IMR-90 (cell line): ENCODE measurements around the gene HECTD1. TPM values are rescaled to one million over a fixed set of nuclear protein-coding genes. Genes with fewer than 3 reads are reported as not detected.

ENCODE experiments used
- ATAC-seq: fragments of 200-7000 bp; cut with Tn5 transposase; 2 replicates; pipeline ENCODE4 v1.9.1; 2020; ENCODE audit warnings: low read depth, mild to moderate bottlenecking, moderate library complexity
- BruUV-seq: library from RNA; stranded (reverse); fragments of 400-500 nt; replicated peaks from 2 replicates; lab custom pipeline; 2021; lab: Mats Ljungman, UMichigan
- CTCF ChIA-PET: fragments of 300-600 bp; formaldehyde crosslinking; extraction: SDS; loops from one replicate; lab custom pipeline; 2021; ENCODE audit warnings: antibody characterized with exemption; lab: Yijun Ruan, JAX
- POLR2A ChIA-PET: fragments of 300-600 bp; sonication (Branson Sonifier 250); formaldehyde crosslinking; loops from one replicate; lab custom pipeline; 2022; ENCODE audit warnings: antibody characterized with exemption; ENCODE audit not compliant: unreplicated experiment; lab: Charles Lee
- DNase-seq: peaks from one replicate; pipeline ENCODE4 v3.0.0; 2013
- H2AFZ ChIP-seq: replicated peaks from 2 replicates; pipeline ENCODE3; 2013; ENCODE audit warnings: low read length, mild to moderate bottlenecking; ENCODE audit not compliant: poor library complexity
- H2AK5ac ChIP-seq: 2 replicates; pipeline ENCODE4 v1.6.1; 2013; ENCODE audit warnings: low read depth, low read length, inconsistent platforms
- H2AK9ac ChIP-seq: replicated peaks from 2 replicates; pipeline ENCODE3; 2013; ENCODE audit warnings: mild to moderate bottlenecking, low read depth, low read length, moderate library complexity; ENCODE audit not compliant: poor library complexity
- H2BK120ac ChIP-seq: 2 replicates; pipeline ENCODE4 v1.6.1; 2013; ENCODE audit warnings: low read depth, low read length, inconsistent platforms
- H2BK15ac ChIP-seq: 3 replicates; pipeline ENCODE4 v1.6.1; 2013; ENCODE audit warnings: low read depth, low read length, inconsistent platforms
- H2BK20ac ChIP-seq: 2 replicates; pipeline ENCODE4 v1.6.1; 2013; ENCODE audit warnings: low read depth, mild to moderate bottlenecking, inconsistent platforms, low read length, moderate library complexity
- H2BK5ac ChIP-seq: 2 replicates; pipeline ENCODE4 v1.6.1; 2013; ENCODE audit warnings: mild to moderate bottlenecking, low read depth, low read length, inconsistent platforms; ENCODE audit not compliant: poor library complexity, severe bottlenecking
- H3K14ac ChIP-seq: replicated peaks from 2 replicates; pipeline ENCODE4 v1.6.1; 2013; ENCODE audit warnings: low read depth, low read length, inconsistent platforms
- H3K18ac ChIP-seq: 2 replicates; pipeline ENCODE4 v1.6.1; 2013; ENCODE audit warnings: low read depth, low read length, control low read depth
- H3K23ac ChIP-seq: 2 replicates; pipeline ENCODE4 v1.6.1; 2013; ENCODE audit warnings: low read depth, low read length, inconsistent platforms
- H3K27ac ChIP-seq: 2 replicates; pipeline ENCODE4 v1.5.1; 2013; ENCODE audit warnings: mild to moderate bottlenecking, control low read depth, low read length; ENCODE audit not compliant: insufficient read depth
- H3K27me3 ChIP-seq: 2 replicates; pipeline ENCODE4 v1.6.1; 2013; ENCODE audit warnings: low read length; ENCODE audit not compliant: control insufficient read depth, insufficient read depth
- H3K36me3 ChIP-seq: 2 replicates; pipeline ENCODE4 v1.6.1; 2013; ENCODE audit warnings: low read length, mixed read lengths; ENCODE audit not compliant: control insufficient read depth, insufficient read depth
- H3K4ac ChIP-seq: 2 replicates; pipeline ENCODE4 v1.6.1; 2013; ENCODE audit warnings: low read depth, low read length, inconsistent platforms
- H3K4me1 ChIP-seq: 2 replicates; pipeline ENCODE4 v1.6.1; 2013; ENCODE audit warnings: low read length, mixed read lengths; ENCODE audit not compliant: control insufficient read depth, insufficient read depth
- H3K4me2 ChIP-seq: 2 replicates; pipeline ENCODE4 v1.6.1; 2013; ENCODE audit warnings: low read depth, mild to moderate bottlenecking, control low read depth, low read length, moderate library complexity
- H3K4me3 ChIP-seq: 2 replicates; pipeline ENCODE4 v1.5.1; 2013; ENCODE audit warnings: low read depth, mild to moderate bottlenecking, control low read depth, low read length, moderate library complexity; ENCODE audit not compliant: insufficient read depth
- H3K56ac ChIP-seq: 2 replicates; pipeline ENCODE4 v1.6.1; 2013; ENCODE audit warnings: low read length, inconsistent platforms; ENCODE audit not compliant: insufficient read depth; ENCODE audit errors: extremely low read depth
- H3K79me1 ChIP-seq, 2 experiments: 2 replicates each; pipeline ENCODE4 v1.6.1; 2013; ENCODE audit warnings: low read length in 2 of 2, inconsistent platforms in 1 of 2, low read depth in 1 of 2
- H3K9ac ChIP-seq: 2 replicates; pipeline ENCODE4 v1.6.1; 2013; ENCODE audit warnings: low read depth, low read length, control low read depth
- H3K9me1 ChIP-seq: 2 replicates; pipeline ENCODE4 v1.6.1; 2013; ENCODE audit warnings: low read length, inconsistent platforms; ENCODE audit not compliant: insufficient read depth
- H3K9me3 ChIP-seq: 2 replicates; pipeline ENCODE4 v1.6.1; 2013; ENCODE audit warnings: low read length; ENCODE audit not compliant: control insufficient read depth, insufficient read depth
- H4K20me1 ChIP-seq: 2 replicates; pipeline ENCODE4 v1.6.1; 2013; ENCODE audit warnings: low read length, inconsistent platforms; ENCODE audit not compliant: insufficient read depth
- H4K5ac ChIP-seq: 2 replicates; pipeline ENCODE4 v1.6.1; 2013; ENCODE audit warnings: mild to moderate bottlenecking, low read depth, low read length, control low read depth
- H4K8ac ChIP-seq, 2 experiments: 2 replicates each; pipeline ENCODE4 v1.6.1; 2013; ENCODE audit warnings: low read depth in 2 of 2, low read length in 2 of 2, control low read depth in 1 of 2, inconsistent platforms in 1 of 2
- H4K91ac ChIP-seq: 2 replicates; pipeline ENCODE4 v1.6.1; 2013; ENCODE audit warnings: low read depth, low read length, inconsistent platforms; ENCODE audit not compliant: insufficient read depth
- BHLHE40 ChIP-seq: fragments of 150-350 bp; IDR thresholded peaks from 2 replicates; pipeline ENCODE4 v1.6.1; 2016; ENCODE audit warnings: mild to moderate bottlenecking, low read depth, low read length
- RFX5 ChIP-seq: IDR thresholded peaks from 2 replicates; pipeline ENCODE4 v1.8.0; 2012; ENCODE audit warnings: low read depth, mild to moderate bottlenecking, low read length, moderate library complexity
- WGBS, 2 experiments: methylation state at CpG; one replicate each; pipeline versions ENCODE4 v1.1.5 to v1.1.7; 2013; ENCODE audit warnings: missing lambda C conversion rate in 2 of 2; ENCODE audit not compliant: insufficient read length in 1 of 2; ENCODE audit errors: extremely low coverage in 2 of 2; 5-methylcytosine and 5-hydroxymethylcytosine counted together
- dilution Hi-C: fragments of 300-500 bp; cut with HindIII; formaldehyde crosslinking; loops from one replicate; pipeline ENCODE4 v1.14.3; 2018; ENCODE audit warnings: low sequenced_read_pairs; ENCODE audit not compliant: unreplicated experiment
- in situ Hi-C: fragments of 300-500 bp; cut with MboI; formaldehyde crosslinking; loops from 3 replicates; pipeline ENCODE4 v1.14.3; 2019; ENCODE audit warnings: low sequenced_read_pairs, inconsistent platforms, mixed read lengths
- intact Hi-C: fragments of 100-400 bp; cut with micrococcal nuclease; formaldehyde crosslinking; loops from 2 replicates; pipeline ENCODE4 v1.10.0; 2022
- polyA plus RNA-seq, 3 experiments: library from polyadenylated mRNA; depleted of rRNA; stranded (reverse); fragments of >200 nt; gene quantifications; 2 replicates each; pipeline ENCODE4 v1.2.3, GENCODE V29; 2012; ENCODE audit warnings: low replicate concordance in 1 of 3
- total RNA-seq: library from RNA; depleted of rRNA; stranded (reverse); fragments of >200 nt; gene quantifications from 2 replicates; pipeline ENCODE4 v1.2.3, GENCODE V29; 2012
- TF ChIP-seq, protein P1 (sequence below): fragments of 150-350 bp; IDR thresholded peaks from 2 replicates; pipeline ENCODE4 v1.6.1; 2016; ENCODE audit warnings: low read depth, mild to moderate bottlenecking, low read length, moderate library complexity, borderline replicate concordance

HECTD1 gene
- total and polyA plus RNA-seq, 2 of the 4 experiments (the other 2 are of a cell fraction) = 48.5 to 228 TPM

DNA sequence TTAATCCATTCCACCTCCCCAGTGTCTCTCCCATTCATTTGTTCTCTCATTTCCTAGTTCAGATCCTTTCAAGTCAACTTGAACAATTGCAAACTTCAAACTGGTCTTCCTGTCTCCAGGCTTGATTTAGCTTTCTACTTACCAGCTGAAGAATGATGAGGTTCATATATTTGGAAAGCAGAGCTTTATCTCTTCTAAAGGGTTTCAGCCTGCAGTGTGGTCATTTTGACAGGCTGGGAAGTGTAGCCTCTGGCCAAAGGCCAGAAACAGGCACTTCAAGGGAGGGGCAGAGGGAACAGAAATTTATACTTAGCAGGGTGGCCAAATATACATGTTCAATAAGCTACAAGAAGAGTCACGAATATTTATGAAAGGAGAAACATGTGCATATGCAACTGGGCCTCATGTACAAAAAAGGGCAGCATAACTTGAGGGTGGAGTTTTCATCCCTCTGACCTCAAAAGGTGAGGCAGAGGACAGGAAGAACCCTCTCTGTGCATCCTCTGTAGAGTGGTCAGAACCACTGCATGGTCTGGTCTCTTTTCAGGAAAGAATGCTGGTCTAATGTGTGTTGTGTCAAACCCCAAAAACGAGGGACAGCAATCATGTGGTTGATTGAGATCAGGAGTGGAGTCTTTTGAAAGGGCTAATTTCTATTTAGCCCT, 34.0 kb upstream of the HECTD1 start:
- Histone ChIP-seq H4K8ac (peak overlapping the region in 1 of 2 experiments; percentile 48; a peak in 2 of 4 replicates), H3K9me1 (0 out of 2 replicates have a peak, but pooled peaks cover 2% of the 10 kb centered on the region), H3K9me3 (no peaks in the 10 kb centered on the region), H3K14ac (peak overlapping the region; percentile 26), H3K9ac (no peak overlapping the region), H2AK5ac (no peak overlapping the region; the same call in 1 of the 2 replicates), H3K56ac (no peak overlapping the region), H2AK9ac (no peak overlapping the region), H3K4me1 (peaks cover 8% of the 10 kb centered on the region), H4K20me1 (no peaks in the 10 kb centered on the region), H2BK5ac (no peak overlapping the region), H4K5ac (peak overlapping the region; percentile 85), H2AFZ (peak overlapping the region; percentile 50), H3K18ac (peak overlapping the region; percentile 82), H3K36me3 (no peaks in the 10 kb centered on the region), H3K4me3 (no peak overlapping the region), H3K27me3 (no peaks in the 10 kb centered on the region), H3K4ac (peak overlapping the region; percentile 3; the same call in 1 of the 2 replicates), H4K91ac (peak overlapping the region; percentile 20; the same call in 1 of the 2 replicates), H3K23ac (no peak overlapping the region), H2BK120ac (peak overlapping the region; percentile 1; the same call in 1 of the 2 replicates), H3K79me1 (no peaks in the 10 kb centered on the region), H3K27ac (peak overlapping the region; percentile 4; the same call in 1 of the 2 replicates), H2BK15ac (peak overlapping the region; percentile 22; the same call in 2 of the 3 replicates), H2BK20ac (peak overlapping the region; percentile 39; the same call in 1 of the 2 replicates), H3K4me2 (peak overlapping the region; percentile 70)
- in situ Hi-C loops = no loop called here
- no TSS peak for BruUV-seq
- ChIA-PET CTCF (no interaction called here), POLR2A (no interaction called here)
- DNase-seq (no peak), ATAC-seq (peak; percentile 35)
- dilution Hi-C loops = no loop called here
- intact Hi-C loops = no loop called here
- no peak for TF ChIP-seq RFX5
- TF ChIP-seq, protein P1, sequence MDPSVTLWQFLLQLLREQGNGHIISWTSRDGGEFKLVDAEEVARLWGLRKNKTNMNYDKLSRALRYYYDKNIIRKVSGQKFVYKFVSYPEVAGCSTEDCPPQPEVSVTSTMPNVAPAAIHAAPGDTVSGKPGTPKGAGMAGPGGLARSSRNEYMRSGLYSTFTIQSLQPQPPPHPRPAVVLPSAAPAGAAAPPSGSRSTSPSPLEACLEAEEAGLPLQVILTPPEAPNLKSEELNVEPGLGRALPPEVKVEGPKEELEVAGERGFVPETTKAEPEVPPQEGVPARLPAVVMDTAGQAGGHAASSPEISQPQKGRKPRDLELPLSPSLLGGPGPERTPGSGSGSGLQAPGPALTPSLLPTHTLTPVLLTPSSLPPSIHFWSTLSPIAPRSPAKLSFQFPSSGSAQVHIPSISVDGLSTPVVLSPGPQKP = no peak
- no peak for TF ChIP-seq BHLHE40
- 40% methylated on average over 1 of the region's 2 CpGs; no CpG with 5 or more reads in 1 of the 2 experiments for WGBS, 2 experiments
